Limb (tissue), 2 donors: Measurements from ENCODE around the gene LONRF3.

Source experiments
- DNase-seq, 2 donors: peaks; one replicate each; pipeline ENCODE4 v3.0.0-alpha.2; 2016; ENCODE audit errors: extremely low spot score in 2 of 2

Gene LONRF3

GRCh38 chrX:119036107-119037029 lies 62.0 kb downstream of the LONRF3 start:
- DNase-seq: no peak

DNA sequence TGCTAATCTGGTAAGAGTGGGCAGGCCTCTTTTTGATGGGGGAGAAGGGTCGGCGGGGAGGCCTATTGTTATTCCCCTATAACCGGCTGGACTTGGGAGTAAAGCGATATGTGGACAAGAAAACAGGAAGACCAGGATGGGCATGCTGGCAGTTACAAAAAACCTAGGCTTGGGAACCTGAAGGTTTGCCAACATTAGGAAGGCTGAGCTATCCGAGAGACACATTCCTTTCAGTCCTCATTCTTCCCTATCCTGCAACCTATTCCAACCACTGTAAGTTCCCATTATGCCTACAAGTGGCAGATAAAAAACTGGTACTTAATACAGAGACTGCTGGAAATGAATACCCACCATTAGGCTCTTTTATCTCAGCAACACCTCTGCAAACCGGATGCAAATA lies 66.0 kb downstream of the LONRF3 start:
- no peak for DNase-seq

- DNase-seq: no peak
Measured at GRCh38 chrX:119041175-119041574, 66.8 kb downstream of the LONRF3 start.

DNA sequence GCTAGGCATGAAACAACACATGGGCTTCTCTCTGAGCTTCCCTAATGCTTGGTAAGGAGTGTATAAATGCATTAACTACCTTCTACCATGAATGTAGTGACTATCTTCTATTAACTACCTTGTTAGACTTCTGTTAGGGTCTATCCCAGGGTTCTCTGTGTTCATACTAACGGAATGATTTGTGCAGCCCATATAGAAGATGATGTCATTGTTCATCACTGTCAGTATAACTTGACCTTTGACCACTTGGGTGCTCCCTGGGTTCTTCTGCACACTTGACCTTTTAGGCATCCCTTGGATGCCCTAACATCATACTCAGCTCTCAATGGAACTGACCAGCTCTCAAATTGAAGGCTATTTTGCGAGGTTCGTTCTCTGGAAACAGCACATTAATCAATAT lies 67.6 kb downstream of the LONRF3 start:
- DNase-seq: no peak

DNA sequence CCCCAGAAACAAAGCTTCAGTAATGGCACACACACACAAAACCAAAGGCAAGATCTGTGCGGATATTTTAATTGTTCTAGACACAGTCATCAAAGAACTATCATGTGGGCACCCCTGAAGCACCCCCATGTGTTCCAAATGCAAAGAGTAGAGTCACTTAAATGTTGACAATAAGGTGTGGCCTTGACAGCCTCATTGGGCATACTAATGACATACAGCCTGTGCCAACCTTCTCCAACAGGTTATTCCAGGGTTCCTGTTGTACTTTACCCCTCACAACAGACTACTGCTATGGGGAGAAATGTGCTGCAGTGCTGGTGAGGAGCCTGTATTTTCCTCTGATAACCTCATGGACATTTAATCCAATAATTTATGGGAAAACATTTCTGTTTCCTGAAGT lies 68.6 kb downstream of the LONRF3 start:
- DNase-seq: no peak

- no peak for DNase-seq
Measured at GRCh38 chrX:119045884-119046283, 71.5 kb downstream of the LONRF3 start.

- peak in 1 of 2 donors; percentile 2 for DNase-seq
Measured at GRCh38 chrX:119055687-119056086, 81.3 kb downstream of the LONRF3 start.

DNA sequence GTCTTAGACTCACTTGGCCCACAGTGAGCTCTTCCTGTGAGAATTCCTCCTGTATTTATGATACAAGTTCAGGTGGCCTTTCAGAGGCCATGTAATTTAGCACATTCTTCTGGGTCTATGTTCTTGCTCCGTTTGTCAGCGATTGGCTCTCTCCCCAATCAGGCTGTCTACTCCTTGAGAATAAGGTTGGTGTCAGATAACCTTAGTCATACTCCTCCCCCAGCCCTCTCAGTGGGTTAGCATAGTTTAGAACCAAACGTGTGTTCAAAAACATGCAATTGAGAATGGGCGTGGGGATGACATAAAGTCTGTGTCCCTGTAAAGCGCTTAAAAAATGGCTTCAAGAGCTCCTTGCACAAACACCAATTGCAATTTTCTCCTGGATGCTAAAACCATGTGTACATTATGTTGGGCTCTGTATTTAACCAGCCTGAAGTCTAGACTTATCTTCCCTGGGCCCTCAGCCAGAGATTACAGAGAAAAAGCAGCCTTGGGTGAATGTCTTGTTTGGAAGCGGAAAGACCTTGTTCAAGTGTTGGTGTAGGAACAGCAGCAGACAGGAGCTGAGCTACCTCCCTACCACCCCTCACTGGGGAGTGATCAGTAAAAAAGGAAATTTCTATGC lies 88.4 kb downstream of the LONRF3 start:
- DNase-seq: no peak

GRCh38 chrX:119063428-119063827 lies 89.0 kb downstream of the LONRF3 start:
- no peak for DNase-seq

DNA sequence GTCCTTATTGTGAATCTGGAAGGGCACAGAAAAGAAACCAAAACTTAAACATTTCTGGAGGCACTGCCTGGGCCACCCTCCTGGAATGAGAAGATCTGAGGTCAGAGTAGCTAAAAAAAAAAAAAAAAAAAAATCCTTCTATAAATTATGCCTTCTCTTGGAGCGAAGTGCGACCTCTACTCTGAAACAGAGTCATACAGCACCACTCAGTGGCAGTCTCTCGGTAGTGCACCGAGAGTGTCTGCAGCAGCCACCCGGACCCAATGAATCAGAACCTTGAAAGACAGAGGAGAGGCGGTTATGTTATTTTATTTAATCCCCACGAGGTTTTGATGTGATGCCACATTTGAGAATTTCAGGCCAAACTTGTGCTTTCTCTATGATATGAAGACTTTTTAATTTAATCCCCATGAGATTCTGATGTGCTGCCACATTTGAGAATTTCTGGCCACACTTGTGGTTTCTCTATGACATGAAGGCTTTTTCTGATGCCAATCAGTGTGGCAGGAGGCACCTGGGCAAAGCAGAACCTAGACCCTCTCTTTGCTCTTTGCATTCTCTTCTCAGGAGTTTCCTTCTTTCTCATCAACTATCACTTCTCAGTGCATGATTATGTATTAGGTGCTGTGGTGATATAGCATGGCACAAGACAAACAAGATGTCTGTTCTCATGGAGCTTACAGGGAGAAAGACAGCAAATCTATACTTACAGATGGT lies 92.8 kb downstream of the LONRF3 start:
- DNase-seq: peak; percentile 42
